Measurements from ENCODE around the gene FBXO38.

Gene FBXO38

GRCh38 chr5:148416921-148417320 is 33.2 kb downstream of the FBXO38 start:
- no peak for TF ChIP-seq CTCF (conservative IDR thresholded peaks at IDR 0.05; ENCODE audit: control insufficient read depth, insufficient read depth, low read depth, low read length)
- H3K4me3 ChIP-seq (ENCODE audit: control insufficient read depth, low read depth, low read length), result no peak overlapping the region
- peak; percentile 64 for DNase-seq (ENCODE audit: low read depth)

- no peak overlapping the region for H3K4me3 ChIP-seq (ENCODE audit: control insufficient read depth, low read depth, low read length)
- TF ChIP-seq CTCF (conservative IDR thresholded peaks at IDR 0.05; ENCODE audit: control insufficient read depth, insufficient read depth, low read depth, low read length), result no peak
- DNase-seq (ENCODE audit: low read depth), result no peak
These were observed 34.8 kb downstream of the FBXO38 start for GRCh38 chr5:148418511-148418910.

GRCh38 chr5:148421661-148422060 is 37.9 kb downstream of the FBXO38 start:
- no peak for TF ChIP-seq CTCF (conservative IDR thresholded peaks at IDR 0.05; ENCODE audit: control insufficient read depth, insufficient read depth, low read depth, low read length)
- DNase-seq (ENCODE audit: low read depth), result no peak
- H3K4me3 ChIP-seq (ENCODE audit: control insufficient read depth, low read depth, low read length), result no peak overlapping the region

GRCh38 chr5:148425808-148426207 is 42.0 kb downstream of the FBXO38 start:
- H3K4me3 ChIP-seq (ENCODE audit: control insufficient read depth, low read depth, low read length), result no peak overlapping the region
- no peak for DNase-seq (ENCODE audit: low read depth)
- no peak for TF ChIP-seq CTCF (conservative IDR thresholded peaks at IDR 0.05; ENCODE audit: control insufficient read depth, insufficient read depth, low read depth, low read length)

- DNase-seq (ENCODE audit: low read depth), result no peak
- TF ChIP-seq CTCF (conservative IDR thresholded peaks at IDR 0.05; ENCODE audit: control insufficient read depth, insufficient read depth, low read depth, low read length), result no peak
- no peak overlapping the region for H3K4me3 ChIP-seq (ENCODE audit: control insufficient read depth, low read depth, low read length)
These were observed 42.8 kb downstream of the FBXO38 start for GRCh38 chr5:148426514-148426913.

GRCh38 chr5:148427370-148428042 is 43.7 kb downstream of the FBXO38 start:
- H3K4me3 ChIP-seq (ENCODE audit: control insufficient read depth, low read depth, low read length), result no peak overlapping the region
- no peak for DNase-seq (ENCODE audit: low read depth)
- no peak for TF ChIP-seq CTCF (conservative IDR thresholded peaks at IDR 0.05; ENCODE audit: control insufficient read depth, insufficient read depth, low read depth, low read length)

GRCh38 chr5:148428848-148429247 is 45.1 kb downstream of the FBXO38 start:
- H3K4me3 ChIP-seq (ENCODE audit: control insufficient read depth, low read depth, low read length), result no peak overlapping the region
- no peak for TF ChIP-seq CTCF (conservative IDR thresholded peaks at IDR 0.05; ENCODE audit: control insufficient read depth, insufficient read depth, low read depth, low read length)
- no peak for DNase-seq (ENCODE audit: low read depth)

Data from fibroblast of mammary gland (primary cell).